Activated CD4-positive, alpha-beta T cell treated with anti-CD3 and anti-CD28 coated beads, Interleukin-2, amount 50 U/mL, for 24 hours (primary cell): ENCODE results near the gene GJA8.
"Not testable (repeated sequence)": the region's sequence is repeated elsewhere in the genome, so short reads cannot be mapped to it uniquely, and the experiment has no call there.

Experiments
- DNase-seq, 2 donors: peaks; one replicate each; pipeline ENCODE4 v3.0.0-alpha.2; 2020; ENCODE audit warnings: low read depth in 1 of 2, low spot score in 1 of 2

GJA8 gene

DNA sequence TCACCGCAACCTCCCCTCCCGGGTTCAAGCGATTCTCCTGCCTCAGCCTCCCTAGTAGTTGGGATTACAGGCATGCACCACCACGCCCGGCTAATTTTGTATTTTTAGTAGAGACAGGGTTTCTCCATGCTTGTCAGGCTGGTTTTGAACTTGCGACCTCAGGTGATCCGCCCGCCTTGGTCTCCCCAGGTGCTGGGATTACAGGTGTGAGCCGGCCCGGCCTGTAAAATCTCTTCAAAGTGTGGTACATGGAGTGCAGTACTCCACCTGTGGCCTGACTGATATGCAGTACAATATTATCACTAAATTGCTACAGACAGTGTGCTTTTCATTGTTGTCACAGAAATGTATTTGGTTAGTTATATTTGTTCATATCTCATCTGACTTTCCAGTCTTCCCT lies 25.1 kb downstream of the GJA8 start:
- not testable (repeated sequence) for DNase-seq

DNA sequence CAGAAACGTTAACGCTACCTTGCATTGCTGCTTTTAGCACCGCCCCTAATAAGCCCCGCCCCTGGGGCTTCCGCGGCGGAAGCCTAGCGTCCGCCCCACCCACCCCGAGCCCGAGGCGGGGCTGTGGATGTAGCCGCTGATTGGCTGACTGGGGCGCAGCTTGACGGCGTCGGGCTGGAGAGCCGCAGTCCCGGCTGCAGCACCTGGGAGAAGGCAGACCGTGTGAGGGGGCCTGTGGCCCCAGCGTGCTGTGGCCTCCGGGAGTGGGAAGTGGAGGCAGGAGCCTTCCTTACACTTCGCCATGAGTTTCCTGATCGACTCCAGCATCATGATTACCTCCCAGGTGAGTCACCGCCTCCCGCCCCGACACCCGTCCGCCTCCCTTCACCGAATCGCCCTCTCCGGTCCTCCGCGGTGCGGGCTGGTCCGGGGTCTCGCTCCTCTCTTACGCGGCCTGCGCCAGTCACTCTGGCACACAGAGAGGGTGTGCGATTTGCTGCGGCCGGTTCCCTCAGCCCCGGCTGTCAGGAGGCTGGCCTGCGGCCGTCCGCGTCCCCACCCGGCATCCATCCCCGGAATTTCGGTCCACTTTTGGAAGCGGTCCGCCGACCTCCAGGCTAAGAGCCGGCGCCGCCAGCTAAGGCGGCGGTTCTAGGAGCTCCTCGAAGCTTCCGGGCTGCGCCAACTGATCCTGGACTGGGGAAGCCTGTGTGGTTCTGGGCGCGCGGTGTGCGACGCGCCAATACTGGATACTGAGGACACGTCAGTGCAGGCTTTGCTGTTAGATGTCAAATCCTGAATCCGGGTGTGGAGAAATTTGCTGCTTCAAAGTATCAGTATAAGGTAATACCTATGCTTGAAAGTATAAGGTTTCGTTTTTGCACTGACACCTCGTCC lies 25.9 kb downstream of the GJA8 start, which contains the start of gene GPR89B:
Gene GPR89B (plus strand): TSS at position 185 of the 897 bp plus-strand sequence. CDS start 117 bp downstream, at position 302.
- peak; percentile 79 to 88 for DNase-seq

- not testable (repeated sequence) for DNase-seq
Measured at GRCh38 chr1:147931137-147931536, 28.5 kb downstream of the GJA8 start.

DNA sequence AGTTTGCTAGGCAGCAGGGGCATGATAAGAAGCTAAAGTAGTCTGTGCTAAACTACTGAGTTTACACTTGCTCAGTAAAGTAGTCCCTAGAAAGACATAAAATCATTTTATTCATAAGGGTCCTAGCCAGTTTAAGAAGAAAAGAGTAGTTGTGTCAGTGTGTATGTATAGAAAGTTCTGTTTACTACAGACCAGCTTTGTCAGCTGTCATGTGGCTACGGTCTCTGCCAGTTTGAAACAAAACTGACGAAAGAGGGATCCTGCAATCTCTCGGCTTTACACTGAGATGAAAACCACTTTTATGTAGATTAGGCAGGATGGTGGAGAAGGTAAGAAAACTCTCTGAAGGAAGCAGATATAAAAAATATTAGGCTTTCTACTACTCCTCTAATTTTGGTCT lies 32.7 kb downstream of the GJA8 start:
- not testable (repeated sequence) for DNase-seq

DNA sequence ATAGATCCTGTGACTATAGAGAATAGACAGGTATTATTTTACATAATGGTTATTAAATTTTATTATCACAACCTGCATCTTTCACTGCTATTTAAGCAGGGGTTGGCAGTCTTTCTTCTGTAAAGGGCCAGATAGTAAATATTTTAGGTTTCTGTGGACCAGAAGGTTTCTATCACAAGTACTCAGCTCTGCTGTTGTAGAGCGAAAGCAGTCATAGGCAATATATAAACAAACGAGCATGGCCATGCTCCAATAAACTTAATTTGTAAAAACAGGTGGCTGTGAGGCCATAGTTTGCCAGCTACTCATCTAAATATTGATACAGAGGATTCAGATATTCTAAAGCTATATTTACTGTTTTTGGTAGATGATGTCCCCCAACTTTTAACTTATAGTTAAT lies 37.9 kb downstream of the GJA8 start:
- not testable (repeated sequence) for DNase-seq

DNA sequence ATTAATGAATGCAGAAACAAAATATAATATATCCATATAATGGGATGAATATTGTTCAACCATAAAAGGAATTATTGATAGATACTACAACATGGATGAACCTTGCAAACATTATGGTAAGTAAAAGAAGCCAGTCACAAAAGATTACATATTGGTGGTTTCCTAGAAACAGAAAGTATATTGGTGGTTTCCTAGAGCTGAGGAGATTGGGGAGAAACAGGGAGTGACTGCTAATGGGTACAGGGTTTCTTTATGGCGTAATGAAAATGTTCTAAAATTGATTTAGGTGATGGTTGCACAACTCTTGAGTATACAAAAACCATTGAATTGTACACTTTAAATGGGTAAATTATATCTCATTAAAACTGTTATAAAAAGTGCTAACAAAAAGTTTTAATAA lies 40.0 kb downstream of the GJA8 start:
- not testable (repeated sequence) for DNase-seq

DNA sequence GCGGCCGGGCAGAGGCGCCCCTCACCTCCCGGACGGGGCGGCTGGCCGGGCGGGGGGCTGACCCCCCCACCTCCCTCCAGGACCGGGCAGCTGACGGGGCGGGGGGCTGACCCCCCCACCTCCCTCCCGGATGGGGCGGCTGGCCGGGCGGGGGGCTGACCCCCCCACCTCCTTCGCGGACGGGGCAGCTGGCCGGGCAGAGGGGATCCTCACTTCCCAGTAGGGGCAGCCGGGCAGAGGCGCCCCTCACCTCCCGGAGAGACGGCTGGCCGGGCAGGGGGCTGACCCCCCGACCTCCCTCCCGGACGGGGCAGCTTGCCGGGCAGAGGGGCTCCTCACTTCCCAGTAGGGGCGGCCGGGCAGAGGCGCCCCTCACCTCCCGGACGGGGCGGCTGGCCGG lies 46.9 kb downstream of the GJA8 start:
- not testable (repeated sequence) for DNase-seq
